Endothelial cell of umbilical vein (primary cell): ENCODE measurements around the gene RHOG. TPM values are rescaled to one million over a fixed set of nuclear protein-coding genes. Genes with fewer than 3 reads are reported as not detected.

Experiments
- BruUV-seq: library from RNA; stranded (reverse); fragments of 400-500 nt; replicated peaks from 2 replicates; lab custom pipeline; 2021; lab: Mats Ljungman, UMichigan
- CTCF ChIA-PET: fragments of 300-600, 350-600 bp; sonication (Branson Sonifier 250); formaldehyde crosslinking; loops from one replicate; lab custom pipeline; 2021; ENCODE audit warnings: antibody characterized with exemption, inconsistent platforms; lab: Charles Lee
- POLR2A ChIA-PET: fragments of 300-600, 350-600 bp; sonication (Branson Sonifier 250); formaldehyde crosslinking; loops from one replicate; lab custom pipeline; 2021; ENCODE audit warnings: antibody characterized with exemption, inconsistent platforms; lab: Charles Lee
- DNase-seq: peaks from one replicate; pipeline ENCODE4 v3.0.0-alpha.2; 2011; ENCODE audit warnings: low read depth, low spot score
- FAIRE-seq: peaks from 2 replicates; lab custom pipeline; 2011; peaks lifted over from hg19 to GRCh38; lab: Jason Lieb, UNC
- H2AFZ ChIP-seq: 2 replicates; pipeline ENCODE4 v1.6.0; 2012; ENCODE audit warnings: low read depth, low read length, control low read depth, inconsistent platforms
- H3K27ac ChIP-seq: 2 replicates; pipeline ENCODE4 v1.5.1; 2011; ENCODE audit warnings: low read depth, mild to moderate bottlenecking, control low read depth, low read length, moderate library complexity; ENCODE audit not compliant: insufficient read depth
- H3K27me3 ChIP-seq, 2 experiments: 2 replicates each; pipeline versions ENCODE4 v1.6.0 to v1.6.1; 2011; ENCODE audit warnings: low read length in 2 of 2, mixed read lengths in 1 of 2; ENCODE audit not compliant: control insufficient read depth in 2 of 2, insufficient read depth in 2 of 2
- H3K36me3 ChIP-seq, 2 experiments: 2 replicates in 1 of 2; 3 replicates in 1 of 2; pipeline ENCODE4 v1.5.1; 2011; ENCODE audit warnings: low read length in 2 of 2, mild to moderate bottlenecking in 1 of 2, moderate library complexity in 1 of 2; ENCODE audit not compliant: control insufficient read depth in 2 of 2, insufficient read depth in 2 of 2; ENCODE audit errors: extremely low read depth in 1 of 2
- H3K4me1 ChIP-seq: 3 replicates; pipeline ENCODE4 v1.5.1; 2011; ENCODE audit warnings: mild to moderate bottlenecking, low read length; ENCODE audit not compliant: control insufficient read depth, insufficient read depth; ENCODE audit errors: extremely low read depth
- H3K4me2 ChIP-seq: 2 replicates; pipeline ENCODE4 v1.6.1; 2011; ENCODE audit warnings: low read length, control low read depth, mixed read lengths; ENCODE audit not compliant: insufficient read depth
- H3K4me3 ChIP-seq, 3 experiments: fragments of 200-600 bp in 1 of 3; sonication (generic), shearing (Covaris generic) in 1 of 3; replicated peaks in 1 of 3; 2 replicates each; pipeline ENCODE4 v1.5.1; 2011 to 2016; ENCODE audit warnings: control low read depth in 3 of 3, low read length in 3 of 3, mild to moderate bottlenecking in 2 of 3, inconsistent platforms in 1 of 3, low read depth in 1 of 3, moderate library complexity in 1 of 3; ENCODE audit not compliant: insufficient read depth in 1 of 3
- H3K79me2 ChIP-seq: 2 replicates; pipeline ENCODE4 v1.6.0; 2012; ENCODE audit warnings: low read length, inconsistent platforms; ENCODE audit not compliant: control insufficient read depth, insufficient read depth
- H3K9ac ChIP-seq: replicated peaks from 2 replicates; pipeline ENCODE3; 2011; ENCODE audit warnings: low read length, control low read depth; ENCODE audit not compliant: insufficient read depth; ENCODE audit errors: extremely low read depth
- H3K9me1 ChIP-seq: replicated peaks from 3 replicates; pipeline ENCODE4 v1.6.0; 2011; ENCODE audit warnings: mild to moderate bottlenecking, low read length; ENCODE audit not compliant: control insufficient read depth, insufficient read depth; ENCODE audit errors: extremely low read depth
- H3K9me3 ChIP-seq: replicated peaks from 2 replicates; pipeline ENCODE4 v1.5.1; 2012; ENCODE audit warnings: low read length, inconsistent platforms; ENCODE audit not compliant: control insufficient read depth, insufficient read depth
- H4K20me1 ChIP-seq: replicated peaks from 2 replicates; pipeline ENCODE3; 2011; ENCODE audit warnings: mild to moderate bottlenecking, low read length; ENCODE audit not compliant: control insufficient read depth, insufficient read depth; ENCODE audit errors: extremely low read depth
- EZH2 ChIP-seq: IDR thresholded peaks from 2 replicates; pipeline ENCODE4 v1.6.1; 2012; ENCODE audit warnings: borderline replicate concordance, low read depth, mild to moderate bottlenecking, moderate library complexity, low read length, inconsistent platforms; ENCODE audit not compliant: severe bottlenecking
- FOS ChIP-seq: IDR thresholded peaks from 2 replicates; pipeline ENCODE4 v1.6.1; 2011; ENCODE audit warnings: mild to moderate bottlenecking, low read length, moderate library complexity, borderline replicate concordance; ENCODE audit not compliant: insufficient read depth
- GATA2 ChIP-seq: IDR thresholded peaks from 2 replicates; pipeline ENCODE4 v1.7.0; 2011; ENCODE audit warnings: low read depth, mild to moderate bottlenecking, moderate library complexity, mixed read lengths, low read length; ENCODE audit not compliant: insufficient read length, insufficient read depth
- JUN ChIP-seq: IDR thresholded peaks from 2 replicates; pipeline ENCODE4 v1.6.1; 2011; ENCODE audit warnings: borderline replicate concordance, low read depth; ENCODE audit not compliant: insufficient read length, insufficient read depth
- MYC ChIP-seq: IDR thresholded peaks from one replicate; pipeline ENCODE4 v1.6.1; 2011; ENCODE audit warnings: mild to moderate bottlenecking, low read depth, low read length
- POLR2A ChIP-seq: IDR thresholded peaks from 2 replicates; pipeline ENCODE4 v1.6.1; 2012; ENCODE audit warnings: low read depth, mild to moderate bottlenecking, control low read depth, low read length
- POLR2AphosphoS5 ChIP-seq: IDR thresholded peaks from 2 replicates; pipeline ENCODE4 v1.6.1; 2012; ENCODE audit warnings: low read depth, mild to moderate bottlenecking, control low read depth, low read length, moderate library complexity; ENCODE audit not compliant: insufficient read depth
- dilution Hi-C: fragments of 300-500 bp; cut with MboI; formaldehyde crosslinking; loops from one replicate; pipeline ENCODE4 v1.15.0; 2019; ENCODE audit warnings: low sequenced_read_pairs; ENCODE audit not compliant: extremely low pct_ligation_motif_present
- intact Hi-C: fragments of 100-400 bp; cut with micrococcal nuclease; formaldehyde crosslinking; loops from one replicate; pipeline ENCODE4 v1.10.0; 2022
- polyA plus RNA-seq, 4 experiments: library from polyadenylated mRNA; depleted of rRNA in 3 of 4; stranded (reverse) in 3 of 4; unstranded in 1 of 4; fragments of >200 nt; gene quantifications; 2 replicates each; pipeline versions ENCODE4 v1.2.1 to v1.2.3, GENCODE V29; 2011 to 2012; ENCODE audit warnings: missing spikeins in 1 of 4
- total RNA-seq: library from RNA; stranded (reverse); gene quantifications from 2 replicates; pipeline ENCODE4 v1.2.3, GENCODE V29; 2021
- TF ChIP-seq, protein P1 (sequence below), 2 donors: IDR thresholded peaks; 1 replicate in 1 of 2; 2 replicates in 1 of 2; pipeline ENCODE4 v1.5.1; 2011; ENCODE audit warnings: low read length in 2 of 2, mild to moderate bottlenecking in 2 of 2, moderate library complexity in 2 of 2, control low read depth in 1 of 2, inconsistent platforms in 1 of 2, low read depth in 1 of 2; ENCODE audit not compliant: insufficient read depth in 1 of 2; ENCODE audit errors: extremely low read depth in 1 of 2
- TF ChIP-seq, protein P2 (sequence below): IDR thresholded peaks from 2 replicates; pipeline ENCODE4 v1.6.1; 2011; ENCODE audit not compliant: insufficient read depth, insufficient read length

Gene RHOG
- total and polyA plus RNA-seq, 2 donors (not counting 3 experiments of a cell fraction or from before 2014, with no cell fraction given): 69.0 to 119 TPM

DNA sequence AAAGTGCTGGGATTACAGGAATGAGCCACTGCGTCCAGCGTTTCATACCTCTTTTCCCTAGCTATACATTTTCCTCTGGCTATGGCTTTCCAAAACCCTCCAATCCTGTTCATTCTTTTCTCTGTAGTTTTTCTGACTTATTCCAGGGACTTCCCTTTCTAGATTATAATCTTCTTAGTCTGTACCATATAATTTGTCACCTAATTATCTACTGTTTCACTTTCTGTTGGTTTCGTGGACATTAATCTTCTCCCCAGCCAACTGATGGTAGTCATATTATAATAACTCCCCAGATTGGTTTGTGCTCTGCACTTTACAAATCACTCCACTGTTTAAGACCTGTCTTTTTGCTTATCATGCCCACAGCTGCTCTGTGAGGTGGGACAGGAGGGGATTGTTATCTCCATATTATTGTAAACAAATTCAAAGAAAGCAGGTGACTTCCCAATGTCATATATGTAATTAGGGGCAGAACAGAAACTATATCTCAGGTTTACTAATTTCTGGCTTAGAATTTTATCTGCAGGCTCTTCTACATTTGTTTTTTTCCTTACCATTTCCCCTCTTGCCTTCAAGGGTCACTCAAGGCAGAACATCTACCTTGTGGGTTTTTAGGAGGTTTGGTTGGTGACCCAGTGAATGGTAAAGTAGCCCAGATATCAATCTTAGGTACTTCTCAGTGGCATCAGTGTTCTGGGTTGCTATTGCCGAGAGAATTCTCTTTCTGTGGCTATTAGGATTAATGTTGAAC, 38.6 kb upstream of the RHOG start:
- FAIRE-seq: no peak
- intact Hi-C loops (no loop called here), dilution Hi-C loops (no loop called here)

More for the DNA sequence above, 38.6 kb upstream of the RHOG start:
- Histone ChIP-seq H3K36me3 (no peaks in the 10 kb centered on the region), H3K9me1 (no peaks in the 10 kb centered on the region), H4K20me1 (no peaks in the 10 kb centered on the region), H3K9ac (no peak overlapping the region), H3K27ac (peak overlapping the region; percentile 12), H2AFZ (no peak overlapping the region), H3K4me2 (no peak overlapping the region), H3K4me1 (peaks cover 20% of the 10 kb centered on the region), H3K9me3 (no peaks in the 10 kb centered on the region), H3K4me3 (no peak overlapping the region), H3K27me3 (no peaks in the 10 kb centered on the region), H3K79me2 (peaks cover 9% of the 10 kb centered on the region)
- no peak for TF ChIP-seq POLR2A
- no peak for TF ChIP-seq POLR2AphosphoS5
- TF ChIP-seq, protein P1, sequence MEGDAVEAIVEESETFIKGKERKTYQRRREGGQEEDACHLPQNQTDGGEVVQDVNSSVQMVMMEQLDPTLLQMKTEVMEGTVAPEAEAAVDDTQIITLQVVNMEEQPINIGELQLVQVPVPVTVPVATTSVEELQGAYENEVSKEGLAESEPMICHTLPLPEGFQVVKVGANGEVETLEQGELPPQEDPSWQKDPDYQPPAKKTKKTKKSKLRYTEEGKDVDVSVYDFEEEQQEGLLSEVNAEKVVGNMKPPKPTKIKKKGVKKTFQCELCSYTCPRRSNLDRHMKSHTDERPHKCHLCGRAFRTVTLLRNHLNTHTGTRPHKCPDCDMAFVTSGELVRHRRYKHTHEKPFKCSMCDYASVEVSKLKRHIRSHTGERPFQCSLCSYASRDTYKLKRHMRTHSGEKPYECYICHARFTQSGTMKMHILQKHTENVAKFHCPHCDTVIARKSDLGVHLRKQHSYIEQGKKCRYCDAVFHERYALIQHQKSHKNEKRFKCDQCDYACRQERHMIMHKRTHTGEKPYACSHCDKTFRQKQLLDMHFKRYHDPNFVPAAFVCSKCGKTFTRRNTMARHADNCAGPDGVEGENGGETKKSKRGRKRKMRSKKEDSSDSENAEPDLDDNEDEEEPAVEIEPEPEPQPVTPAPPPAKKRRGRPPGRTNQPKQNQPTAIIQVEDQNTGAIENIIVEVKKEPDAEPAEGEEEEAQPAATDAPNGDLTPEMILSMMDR (IDR thresholded peaks at IDR 0.05; ENCODE audit: extremely low read depth in 1 of 2, insufficient read depth in 1 of 2, low read depth in 1 of 2, low read length in 2 of 2): no peak
- TF ChIP-seq EZH2: no peak
- TF ChIP-seq GATA2: no peak
- no peak for TF ChIP-seq FOS
- TF ChIP-seq JUN: no peak
- TF ChIP-seq, protein P2, sequence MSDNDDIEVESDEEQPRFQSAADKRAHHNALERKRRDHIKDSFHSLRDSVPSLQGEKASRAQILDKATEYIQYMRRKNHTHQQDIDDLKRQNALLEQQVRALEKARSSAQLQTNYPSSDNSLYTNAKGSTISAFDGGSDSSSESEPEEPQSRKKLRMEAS: no peak
- no peak for TF ChIP-seq MYC
- POLR2A ChIA-PET: no interaction called here
- DNase-seq: no peak
- BruUV-seq: no TSS peak
- CTCF ChIA-PET: interaction anchor here (1.0 to 2.3 kb wide), 8 partner anchors 11 to 193 kb away, joined by 3 to 13 read pairs (median 7); partner anchors contain the start of gene STIM1
